SW 1271 (cell line): ENCODE data around the gene KCNAB1.
"Not testable (repeated sequence)": the region's sequence is repeated elsewhere in the genome, so short reads cannot be mapped to it uniquely, and the experiment has no call there.

Source experiments
- DNase-seq, 2 experiments: peaks; one replicate each; lab custom pipeline; 2025; lab: John Stamatoyannopoulos, UW

Gene KCNAB1

GRCh38 chr3:156176048-156176447 lies 55.7 kb downstream of the KCNAB1 start:
- DNase-seq = no peak

- DNase-seq = no peak
Observed at GRCh38 chr3:156176629-156177210, 56.3 kb downstream of the KCNAB1 start.

DNA sequence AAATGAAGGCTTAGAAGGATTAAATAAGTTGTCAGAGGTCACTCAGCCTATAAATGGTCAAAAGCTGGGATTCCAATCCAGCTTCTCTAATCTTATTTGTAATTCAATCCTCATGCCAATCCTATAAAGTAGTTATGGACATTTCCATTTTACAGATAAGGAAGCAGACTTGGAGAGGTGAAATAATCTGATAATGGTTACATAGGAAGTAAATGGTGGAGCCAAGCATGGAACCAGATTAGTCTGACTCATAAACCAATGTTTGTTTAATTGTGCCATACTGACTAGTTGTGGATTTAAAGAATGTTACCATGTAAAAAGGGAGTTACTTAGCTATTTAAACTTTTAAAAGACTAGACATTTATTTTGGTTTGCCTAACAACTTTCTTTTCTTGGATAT lies 59.7 kb downstream of the KCNAB1 start:
- no peak for DNase-seq

- no peak for DNase-seq
Observed at GRCh38 chr3:156181509-156181908, 61.1 kb downstream of the KCNAB1 start.

GRCh38 chr3:156183396-156183795 lies 63.0 kb downstream of the KCNAB1 start:
- no peak for DNase-seq

- DNase-seq = no peak
Observed at GRCh38 chr3:156184156-156184555, 63.8 kb downstream of the KCNAB1 start.

DNA sequence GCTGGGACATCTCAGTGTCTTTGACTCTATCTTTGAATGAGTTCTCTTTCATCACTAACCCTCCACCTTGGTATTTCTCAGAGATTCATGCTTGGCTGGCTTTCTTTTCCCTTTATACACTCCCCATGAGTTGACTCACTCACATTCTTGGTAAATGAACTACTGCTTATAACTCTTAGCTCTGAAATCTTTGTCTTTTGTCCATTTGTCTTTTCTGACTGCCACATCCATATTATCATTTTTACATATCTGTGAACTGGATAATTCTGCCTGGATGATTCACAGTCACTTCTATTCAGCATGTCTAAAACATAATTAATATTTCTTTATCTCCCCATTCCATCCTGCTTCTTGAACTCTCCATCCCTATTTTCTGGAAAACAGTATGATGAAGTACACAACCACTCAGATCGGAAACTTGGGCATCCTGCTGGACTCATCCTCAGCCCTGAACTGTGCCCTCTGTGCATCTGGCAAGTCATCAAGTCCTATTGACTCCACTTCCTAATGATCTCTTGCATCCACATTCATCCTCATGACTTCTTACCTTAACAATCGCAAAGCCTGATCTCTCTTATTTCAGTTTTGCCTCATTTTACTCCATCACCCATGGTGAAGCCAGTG lies 66.9 kb downstream of the KCNAB1 start:
- no peak for DNase-seq

DNA sequence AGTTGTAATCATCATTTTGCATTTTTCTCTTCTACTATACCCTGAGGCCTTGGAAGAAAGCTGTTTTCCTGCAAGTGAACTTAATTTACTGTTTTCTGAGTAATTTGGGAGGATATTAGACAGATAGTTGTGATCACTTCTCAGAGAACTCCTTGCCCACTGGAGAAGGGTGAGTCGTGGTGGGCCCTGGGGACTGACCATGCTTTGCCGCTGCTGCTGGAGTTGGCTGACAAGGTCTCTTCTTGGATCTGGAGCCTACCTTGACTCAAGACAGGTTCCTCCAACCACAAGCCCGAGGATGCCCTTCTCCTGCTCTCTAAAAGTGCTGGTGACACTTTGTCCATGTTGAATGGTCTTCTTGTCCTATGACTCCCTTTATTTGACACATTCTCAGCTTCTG lies 68.4 kb downstream of the KCNAB1 start:
- no peak for DNase-seq

- DNase-seq = no peak
Observed at GRCh38 chr3:156189927-156190326, 69.5 kb downstream of the KCNAB1 start.

DNA sequence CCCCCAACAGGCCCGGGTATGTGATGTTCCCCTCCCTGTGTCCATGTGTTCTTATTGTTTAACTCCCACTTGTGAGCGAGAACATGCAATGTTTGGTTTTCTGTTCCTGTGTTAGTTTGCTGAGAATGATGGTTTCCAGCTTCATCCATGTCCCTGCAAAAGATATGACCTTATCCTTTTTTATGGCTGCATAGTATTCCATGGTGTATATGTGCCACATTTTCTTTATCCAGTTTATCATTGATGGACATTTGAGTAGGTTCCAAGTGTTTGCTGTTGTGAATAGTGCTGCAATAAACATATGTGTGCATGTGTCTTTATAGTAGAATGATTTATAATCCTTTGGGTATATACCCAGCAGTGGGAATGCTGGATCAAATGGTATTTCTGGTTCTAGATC lies 74.6 kb downstream of the KCNAB1 start:
- DNase-seq = not testable (repeated sequence)

- DNase-seq = not testable (repeated sequence)
Observed at GRCh38 chr3:156197152-156197551, 76.8 kb downstream of the KCNAB1 start.

DNA sequence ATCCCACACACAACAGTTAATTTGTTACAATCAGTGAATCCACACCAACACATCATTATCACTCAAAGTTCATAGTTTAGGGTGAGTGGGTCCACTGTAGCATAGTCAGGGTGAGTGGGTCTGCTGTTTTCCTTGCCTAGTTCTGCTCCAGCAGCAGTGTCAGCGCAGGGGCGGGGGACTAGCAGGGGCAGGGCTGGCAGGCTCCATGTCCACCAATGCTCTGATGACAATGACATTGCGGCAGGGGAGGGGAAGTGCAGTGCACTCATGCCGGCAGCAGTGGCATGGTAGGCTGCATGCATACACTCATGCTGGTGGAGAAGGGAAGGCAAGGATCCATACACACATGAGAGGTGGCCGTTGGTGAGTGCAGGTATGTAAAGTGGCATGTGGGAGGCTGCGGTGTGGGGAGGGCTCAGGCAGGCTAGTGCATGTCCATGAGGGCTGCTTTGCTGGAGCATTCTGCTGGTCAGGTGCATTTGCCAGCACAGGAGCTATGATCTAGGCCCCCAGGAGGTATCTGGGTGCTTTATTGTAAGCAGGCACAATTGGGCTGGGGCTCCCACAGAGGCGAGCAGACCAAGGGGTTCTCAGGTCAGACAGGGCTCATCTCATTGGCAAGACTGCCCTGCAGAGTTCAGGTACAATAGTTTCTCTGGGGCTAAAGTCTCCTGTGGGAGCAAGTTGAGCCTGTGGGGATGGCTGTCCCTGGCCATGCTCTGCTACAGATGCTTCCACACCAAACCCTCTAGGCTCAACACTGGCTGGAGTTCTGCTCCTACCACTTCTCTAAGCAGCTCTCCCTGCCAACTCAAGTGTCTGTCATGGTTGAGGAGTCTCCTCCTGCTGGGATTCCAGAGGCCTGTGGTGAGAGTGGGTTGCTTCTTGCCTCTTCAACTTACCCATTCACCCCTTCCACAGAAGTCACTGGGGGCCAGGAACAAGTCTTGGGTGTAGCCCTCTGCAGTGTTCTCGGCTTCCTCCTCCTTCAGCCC lies 81.3 kb downstream of the KCNAB1 start:
- DNase-seq = no peak

- DNase-seq = no peak
Observed at GRCh38 chr3:156206157-156206556, 85.8 kb downstream of the KCNAB1 start.

GRCh38 chr3:156207802-156208685 lies 87.7 kb downstream of the KCNAB1 start:
- no peak for DNase-seq

- DNase-seq = no peak
Observed at GRCh38 chr3:156209631-156210335, 89.4 kb downstream of the KCNAB1 start.

GRCh38 chr3:156211583-156211982 lies 91.2 kb downstream of the KCNAB1 start:
- no peak for DNase-seq

- no peak for DNase-seq
Observed at GRCh38 chr3:156214676-156215075, 94.3 kb downstream of the KCNAB1 start.

- no peak for DNase-seq
Observed at GRCh38 chr3:156215751-156216150, 95.4 kb downstream of the KCNAB1 start.

- no peak for DNase-seq
Observed at GRCh38 chr3:156216216-156216615, 95.8 kb downstream of the KCNAB1 start.

- no peak for DNase-seq
Observed at GRCh38 chr3:156216852-156217251, 96.5 kb downstream of the KCNAB1 start.

DNA sequence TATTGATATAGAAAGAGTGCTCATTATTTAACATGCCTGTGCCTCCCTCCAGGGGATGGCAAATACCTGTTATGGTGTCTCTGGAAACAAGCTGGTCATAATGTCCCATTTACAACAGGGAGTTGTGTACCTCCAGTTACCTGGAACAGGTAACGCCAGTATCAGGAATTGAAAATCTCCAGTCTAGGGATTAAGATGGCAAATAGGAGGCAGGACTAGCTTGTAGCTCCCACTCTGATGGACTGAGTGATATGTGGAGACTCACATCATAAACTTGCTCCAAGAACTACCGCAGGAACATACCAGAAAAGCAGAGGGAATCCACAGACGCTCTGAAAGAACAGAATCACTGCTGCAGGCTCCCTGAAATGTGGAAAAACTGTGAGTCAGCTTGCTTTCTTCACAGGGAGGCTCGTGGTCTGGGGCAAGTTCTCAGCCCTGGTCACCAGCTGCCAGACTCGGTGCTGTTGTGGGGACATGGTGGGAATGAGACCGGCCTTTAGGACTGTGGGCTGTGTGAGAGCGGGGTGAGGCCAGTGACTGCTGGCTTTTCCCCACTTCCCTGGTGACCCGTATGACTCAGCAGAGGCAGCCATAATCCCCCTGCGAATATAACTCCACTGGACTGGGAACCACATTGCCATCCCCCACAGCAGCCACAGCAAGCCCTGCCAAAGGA lies 97.4 kb downstream of the KCNAB1 start:
- no peak for DNase-seq
